ENCODE data around the gene DES.

DES gene

GRCh38 chr2:219441451-219442255 is 23.5 kb downstream of the DES start:
- no peak for DNase-seq

DNA sequence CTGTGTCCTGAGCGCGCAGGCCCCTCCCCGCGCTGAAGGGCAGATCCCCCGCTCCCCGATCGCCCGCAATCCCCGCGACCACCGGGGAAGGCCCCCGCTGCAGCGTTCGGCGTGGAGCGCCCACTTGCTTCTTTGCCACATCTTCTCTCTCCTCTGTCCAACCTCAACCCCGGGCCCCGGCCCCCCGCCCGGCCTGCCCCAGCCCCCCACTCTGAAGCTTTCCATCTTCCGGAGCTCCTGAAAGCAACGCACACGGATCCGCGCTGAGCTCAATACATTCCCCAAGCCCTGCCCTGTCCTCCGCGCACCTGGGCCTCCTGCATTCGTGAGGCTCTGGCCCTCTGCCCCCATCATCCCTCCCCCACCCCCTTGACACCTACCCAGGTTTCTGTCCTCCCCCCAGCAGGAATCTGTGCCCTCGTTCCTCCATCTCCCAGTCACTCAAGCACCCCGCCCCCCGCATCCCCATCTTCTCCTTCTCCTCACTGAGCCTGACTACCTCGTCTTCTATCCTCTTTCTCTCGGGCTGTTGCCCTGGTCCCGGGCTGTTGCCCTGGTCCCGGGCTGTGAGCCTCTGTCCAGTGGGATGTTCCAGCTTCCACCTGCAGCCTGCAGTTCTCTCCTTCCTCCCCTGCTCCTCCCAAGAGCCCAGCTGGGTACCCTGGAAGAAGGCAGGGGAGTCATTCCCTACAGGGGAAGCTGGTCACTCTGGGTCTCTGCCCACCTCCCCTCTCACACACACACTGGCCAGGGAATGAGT is 24.3 kb downstream of the DES start:
- no peak for DNase-seq

DNA sequence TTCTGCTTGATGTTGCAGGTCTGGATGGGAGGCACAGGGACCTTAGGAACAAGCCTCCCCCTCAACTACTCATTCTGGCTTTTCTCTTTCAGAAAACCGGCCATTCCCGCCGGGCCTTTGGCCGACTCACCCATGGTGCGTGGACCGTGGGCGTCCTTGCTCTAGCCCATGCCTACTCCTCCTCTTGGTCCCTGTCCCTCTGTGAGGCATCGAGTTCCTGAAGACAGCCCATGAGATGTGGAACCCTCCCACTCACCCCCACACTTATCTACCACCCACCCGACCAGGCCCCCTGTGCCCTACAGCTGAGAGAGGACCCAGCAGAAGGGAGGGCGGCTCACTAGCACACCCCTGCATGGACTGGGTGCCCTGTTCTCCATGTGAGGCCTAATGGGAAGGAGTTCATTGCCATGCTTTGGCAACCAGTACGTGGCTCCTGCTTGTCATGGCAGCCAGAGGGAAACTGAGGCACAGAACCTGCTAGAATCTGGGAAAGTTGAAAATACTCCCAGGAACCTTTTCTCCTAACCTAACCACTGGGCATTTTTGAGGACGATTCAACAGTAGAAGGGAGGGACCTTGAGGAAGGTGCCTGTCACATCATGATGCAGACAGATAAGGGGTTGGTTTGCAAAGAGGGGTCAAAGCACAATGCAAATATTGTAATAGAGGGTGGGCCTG is 25.0 kb downstream of the DES start:
- no peak for DNase-seq

- no peak for DNase-seq
Measured at GRCh38 chr2:219443697-219444023, 25.5 kb downstream of the DES start.

DNA sequence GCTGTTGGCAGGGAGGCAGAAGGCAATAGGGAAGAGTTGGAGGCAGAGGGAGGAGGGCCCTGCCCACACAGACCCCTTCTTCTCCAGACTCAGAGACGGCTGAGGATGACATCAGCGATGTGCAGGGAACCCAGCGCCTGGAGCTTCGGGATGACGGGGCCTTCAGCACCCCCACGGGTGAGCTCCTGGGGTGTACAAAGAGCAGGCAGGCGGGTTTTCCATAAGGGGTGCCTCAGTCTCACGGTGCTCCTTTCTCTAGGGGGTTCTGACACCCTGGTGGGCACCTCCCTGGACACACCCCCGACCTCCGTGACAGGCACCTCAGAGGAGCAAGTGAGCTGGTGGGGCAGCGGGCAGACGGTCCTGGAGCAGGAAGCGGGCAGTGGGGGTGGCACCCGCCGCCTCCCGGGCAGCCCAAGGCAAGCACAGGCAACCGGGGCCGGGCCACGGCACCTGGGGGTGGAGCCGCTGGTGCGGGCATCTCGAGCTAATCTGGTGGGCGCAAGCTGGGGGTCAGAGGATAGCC is 26.5 kb downstream of the DES start:
- DNase-seq, result no peak

GRCh38 chr2:219445220-219445640 is 27.1 kb downstream of the DES start:
- DNase-seq, result no peak

DNA sequence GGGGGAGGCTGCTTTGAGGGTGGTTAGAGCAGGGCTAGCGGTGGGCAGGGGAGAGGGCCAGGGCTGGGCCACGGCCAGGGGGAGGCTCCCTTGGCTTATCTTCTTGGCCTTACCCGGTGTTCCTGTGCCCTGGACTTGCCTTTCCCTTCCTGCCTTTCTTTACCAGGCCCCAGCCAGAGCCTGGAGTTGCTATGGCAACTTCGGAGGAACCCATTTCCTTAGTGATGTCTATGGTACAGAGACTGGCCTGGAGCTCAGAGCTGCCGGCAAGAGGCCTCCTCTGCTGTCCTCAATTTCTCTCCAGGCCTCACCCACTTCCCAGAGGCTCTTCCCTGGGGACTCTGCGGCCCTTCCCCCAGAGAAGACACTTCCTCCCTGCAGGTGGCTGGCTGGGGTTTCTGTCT is 27.9 kb downstream of the DES start:
- DNase-seq, result no peak

DNA sequence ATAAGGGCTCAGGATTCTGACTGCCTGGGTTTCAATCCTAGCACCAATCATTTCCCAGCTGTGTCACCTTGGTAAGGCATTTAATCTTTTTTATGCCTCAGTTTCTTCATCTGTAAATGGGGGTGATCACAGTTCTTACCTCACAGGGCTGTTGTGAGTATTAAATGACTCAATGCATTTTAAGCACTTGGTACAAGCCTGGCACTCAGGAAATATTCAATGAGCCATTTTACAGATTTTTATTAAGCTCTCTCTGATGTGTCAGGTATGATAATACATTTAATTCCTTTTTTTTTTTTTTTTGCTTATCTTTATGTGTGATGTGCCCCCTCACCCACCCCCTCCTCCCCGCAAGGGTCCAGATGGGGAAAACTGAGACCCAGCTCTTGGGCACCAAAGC is 28.5 kb downstream of the DES start:
- DNase-seq, result no peak

- no peak for DNase-seq
Measured at GRCh38 chr2:219447242-219448098, 29.3 kb downstream of the DES start.

DNA sequence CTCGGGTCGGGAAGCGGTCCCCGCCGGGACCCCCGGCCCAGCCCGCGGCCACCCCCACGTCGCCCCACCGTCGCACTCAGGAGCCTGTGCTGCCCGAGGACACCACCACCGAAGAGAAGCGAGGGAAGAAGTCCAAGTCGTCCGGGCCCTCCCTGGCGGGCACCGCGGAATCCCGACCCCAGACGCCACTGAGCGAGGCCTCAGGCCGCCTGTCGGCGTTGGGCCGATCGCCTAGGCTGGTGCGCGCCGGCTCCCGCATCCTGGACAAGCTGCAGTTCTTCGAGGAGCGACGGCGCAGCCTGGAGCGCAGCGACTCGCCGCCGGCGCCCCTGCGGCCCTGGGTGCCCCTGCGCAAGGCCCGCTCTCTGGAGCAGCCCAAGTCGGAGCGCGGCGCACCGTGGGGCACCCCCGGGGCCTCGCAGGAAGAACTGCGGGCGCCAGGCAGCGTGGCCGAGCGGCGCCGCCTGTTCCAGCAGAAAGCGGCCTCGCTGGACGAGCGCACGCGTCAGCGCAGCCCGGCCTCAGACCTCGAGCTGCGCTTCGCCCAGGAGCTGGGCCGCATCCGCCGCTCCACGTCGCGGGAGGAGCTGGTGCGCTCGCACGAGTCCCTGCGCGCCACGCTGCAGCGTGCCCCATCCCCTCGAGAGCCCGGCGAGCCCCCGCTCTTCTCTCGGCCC is 30.1 kb downstream of the DES start:
- no peak for DNase-seq

DNA sequence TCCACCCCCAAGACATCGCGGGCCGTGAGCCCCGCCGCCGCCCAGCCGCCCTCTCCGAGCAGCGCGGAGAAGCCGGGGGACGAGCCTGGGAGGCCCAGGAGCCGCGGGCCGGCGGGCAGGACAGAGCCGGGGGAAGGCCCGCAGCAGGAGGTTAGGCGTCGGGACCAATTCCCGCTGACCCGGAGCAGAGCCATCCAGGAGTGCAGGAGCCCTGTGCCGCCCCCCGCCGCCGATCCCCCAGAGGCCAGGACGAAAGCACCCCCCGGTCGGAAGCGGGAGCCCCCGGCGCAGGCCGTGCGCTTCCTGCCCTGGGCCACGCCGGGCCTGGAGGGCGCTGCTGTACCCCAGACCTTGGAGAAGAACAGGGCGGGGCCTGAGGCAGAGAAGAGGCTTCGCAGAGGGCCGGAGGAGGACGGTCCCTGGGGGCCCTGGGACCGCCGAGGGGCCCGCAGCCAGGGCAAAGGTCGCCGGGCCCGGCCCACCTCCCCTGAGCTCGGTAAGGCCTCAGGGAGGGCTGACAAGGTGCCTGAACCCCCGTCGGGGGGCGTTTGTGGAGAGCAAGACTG is 30.7 kb downstream of the DES start:
- DNase-seq, result peak; percentile 72

DNA sequence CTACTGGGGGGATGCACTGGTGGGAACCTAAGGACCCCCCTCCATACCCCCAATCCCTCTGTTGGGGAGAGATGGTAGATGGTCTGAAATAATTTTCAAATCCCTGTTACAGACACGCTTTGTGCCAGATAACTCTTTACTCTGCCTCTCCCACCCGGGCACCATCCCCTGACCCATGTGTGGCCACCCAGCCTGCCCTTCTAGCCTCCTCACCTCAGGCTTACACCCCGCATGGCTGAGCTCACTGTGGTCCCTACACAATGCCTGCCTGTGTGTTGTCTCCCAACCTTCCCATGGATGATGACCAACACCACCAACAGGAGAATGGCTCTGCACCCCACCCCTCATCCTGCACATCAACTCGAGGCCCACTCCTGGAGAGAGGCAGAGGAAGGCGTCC is 31.4 kb downstream of the DES start:
- DNase-seq, result no peak

GRCh38 chr2:219451661-219452360 is 33.6 kb downstream of the DES start:
- no peak for DNase-seq

GRCh38 chr2:219452361-219453317 is 34.5 kb downstream of the DES start:
- DNase-seq, result no peak

GRCh38 chr2:219453671-219454590 is 35.8 kb downstream of the DES start:
- DNase-seq, result no peak

GRCh38 chr2:219455581-219455980 is 37.4 kb downstream of the DES start:
- DNase-seq, result no peak

- no peak for DNase-seq
Measured at GRCh38 chr2:219457784-219458369, 39.7 kb downstream of the DES start.

DNA sequence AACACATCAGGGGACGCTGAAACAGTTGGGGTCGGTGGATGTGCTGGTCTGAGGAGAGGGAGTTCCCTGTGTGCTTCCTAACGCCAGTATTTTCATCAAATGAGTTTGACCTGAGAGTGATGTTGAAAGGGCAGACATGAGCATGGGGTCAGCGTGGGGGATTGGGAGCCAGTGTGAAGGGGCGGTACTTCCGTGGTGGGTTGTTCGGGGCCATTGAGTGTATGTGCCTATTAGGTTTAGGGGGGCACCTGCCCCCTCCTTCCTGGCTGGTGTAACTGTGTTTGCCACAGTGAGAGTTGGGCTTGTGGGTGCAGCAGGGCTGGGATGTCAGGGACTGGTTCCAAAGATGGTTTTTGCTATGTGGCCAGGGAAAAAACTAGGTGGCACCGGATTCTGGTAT is 40.8 kb downstream of the DES start:
- DNase-seq, result no peak
